ENCODE measurements around the gene RTN4. TPM values are rescaled to one million over a fixed set of nuclear protein-coding genes. Genes with fewer than 3 reads are reported as not detected.

Gene RTN4
- total and polyA plus RNA-seq, 2 of the 4 experiments (the other 2 are of a cell fraction), result 77.8 to 588 TPM

GRCh38 chr2:54927085-54927750, 123.0 kb downstream of the RTN4 start:
- Histone ChIP-seq H3K4me1 (ENCODE audit: control insufficient read depth, insufficient read depth, low read length) (no peaks in the 10 kb centered on the region), H2BK120ac (ENCODE audit: low read depth, low read length) (no peak overlapping the region), H3K14ac (replicated peaks; ENCODE audit: low read depth, low read length) (no peak overlapping the region), H3K9ac (ENCODE audit: low read depth, low read length) (no peak overlapping the region), H4K8ac (ENCODE audit: low read depth in 2 of 2, low read length in 2 of 2) (no peak overlapping the region), H3K23ac (ENCODE audit: low read depth, low read length) (no peak overlapping the region), H2BK5ac (ENCODE audit: low read depth, low read length, poor library complexity, severe bottlenecking) (no peak overlapping the region), H4K91ac (ENCODE audit: insufficient read depth, low read depth, low read length) (no peak overlapping the region), H3K4ac (ENCODE audit: low read depth, low read length) (no peak overlapping the region), H3K36me3 (ENCODE audit: control insufficient read depth, insufficient read depth, low read length) (no peaks in the 10 kb centered on the region), H3K4me2 (ENCODE audit: low read depth, low read length) (no peak overlapping the region), H3K79me1 (ENCODE audit: low read depth in 1 of 2, low read length in 2 of 2) (no peaks in the 10 kb centered on the region), H2AK9ac (replicated peaks; ENCODE audit: low read depth, low read length, poor library complexity) (no peak overlapping the region), H4K5ac (ENCODE audit: low read depth, low read length) (no peak overlapping the region), H3K18ac (ENCODE audit: low read depth, low read length) (no peak overlapping the region), H3K9me3 (ENCODE audit: control insufficient read depth, insufficient read depth, low read length) (no peaks in the 10 kb centered on the region), H2BK20ac (ENCODE audit: low read depth, low read length) (no peak overlapping the region), H2AFZ (replicated peaks; ENCODE audit: low read length, poor library complexity) (no peak overlapping the region), H2AK5ac (ENCODE audit: low read depth, low read length) (no peak overlapping the region), H3K27me3 (ENCODE audit: control insufficient read depth, insufficient read depth, low read length) (peaks cover 17% of the 10 kb centered on the region), H3K56ac (ENCODE audit: extremely low read depth, insufficient read depth, low read length) (no peak overlapping the region), H3K9me1 (ENCODE audit: insufficient read depth, low read length) (no peaks in the 10 kb centered on the region), H3K4me3 (ENCODE audit: insufficient read depth, low read depth, low read length) (no peak overlapping the region), H3K27ac (ENCODE audit: insufficient read depth, low read length) (no peak overlapping the region), H4K20me1 (ENCODE audit: insufficient read depth, low read length) (no peaks in the 10 kb centered on the region), H2BK15ac (ENCODE audit: low read depth, low read length) (no peak overlapping the region)
- no peak for ATAC-seq (ENCODE audit: low read depth)
- dilution Hi-C loops (cut with HindIII; ENCODE audit: low sequenced_read_pairs, unreplicated experiment) (no loop called here), intact Hi-C loops (cut with micrococcal nuclease) (no loop called here), in situ Hi-C loops (cut with MboI; ENCODE audit: low sequenced_read_pairs) (no loop called here)
- ChIA-PET CTCF (no interaction called here), POLR2A (ENCODE audit: unreplicated experiment) (no interaction called here)
- TF ChIP-seq MAZ (IDR thresholded peaks at IDR 0.05; ENCODE audit: borderline replicate concordance, low read depth, low read length) (no peak), MAFK (IDR thresholded peaks at IDR 0.05; ENCODE audit: low read depth, low read length) (no peak), RCOR1 (IDR thresholded peaks at IDR 0.05; ENCODE audit: insufficient replicate concordance, low read length) (no peak), USF2 (IDR thresholded peaks at IDR 0.05; ENCODE audit: low read depth, low read length) (no peak), CTCF (conservative IDR thresholded peaks at IDR 0.05; ENCODE audit: low read depth, low read length) (no peak), CHD1 (IDR thresholded peaks at IDR 0.05; ENCODE audit: low read depth, low read length) (no peak), SMC3 (IDR thresholded peaks at IDR 0.05; ENCODE audit: low read depth, low read length) (no peak), FOS (IDR thresholded peaks at IDR 0.05; ENCODE audit: low read depth, low read length) (no peak), MXI1 (IDR thresholded peaks at IDR 0.05; ENCODE audit: borderline replicate concordance, low read depth, low read length) (no peak), CEBPB (IDR thresholded peaks at IDR 0.05; ENCODE audit: low read depth, low read length) (no peak), POLR2A (IDR thresholded peaks at IDR 0.05; ENCODE audit: low read depth, low read length) (no peak), ELK1 (IDR thresholded peaks at IDR 0.05; ENCODE audit: borderline replicate concordance, low read depth, low read length) (no peak), RAD21 (IDR thresholded peaks at IDR 0.05; ENCODE audit: low read length) (no peak), NFE2L2 (IDR thresholded peaks at IDR 0.05; ENCODE audit: low read depth, low read length) (no peak), RFX5 (IDR thresholded peaks at IDR 0.05; ENCODE audit: low read depth, low read length) (no peak), BHLHE40 (IDR thresholded peaks at IDR 0.05; ENCODE audit: low read depth, low read length) (no peak)
- BruUV-seq (replicated peaks), result no TSS peak
- WGBS, 2 experiments (ENCODE audit: extremely low coverage in 2 of 2, insufficient read length in 1 of 2), result 100% methylated on average over 4 of the region's 8 CpGs; no CpG with 5 or more reads in 1 of the 2 experiments
- DNase-seq, result no peak
